ENCODE data around the gene CTXND1. TPM values are rescaled to one million over a fixed set of nuclear protein-coding genes. Genes with fewer than 3 reads are reported as not detected.

The CTXND1 gene
- total RNA-seq, 1 experiment from 2014 or later = not detected

DNA sequence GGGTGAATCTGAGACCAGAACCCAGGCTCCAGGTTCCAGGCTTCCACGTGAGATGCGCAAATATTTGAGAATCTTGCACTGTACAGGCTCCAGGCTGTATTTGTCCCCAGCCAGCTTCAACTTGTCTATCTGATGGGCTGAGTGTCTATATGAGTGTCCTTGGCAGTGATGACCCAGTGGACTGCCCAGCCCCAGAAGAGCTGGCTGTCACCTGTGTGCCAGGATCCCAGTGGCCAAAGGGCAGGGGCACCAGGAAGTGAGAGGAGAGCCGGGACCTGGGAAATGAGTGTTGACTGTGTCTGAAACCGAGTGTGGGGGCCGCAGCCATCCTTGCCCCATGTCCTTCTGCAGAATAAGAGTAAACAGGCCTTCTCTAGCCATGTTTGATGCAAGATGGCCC, 88.8 kb downstream of the CTXND1 start:
- Histone ChIP-seq H3K23me2 (ENCODE audit: insufficient read length, low read depth, low read length, poor library complexity, severe bottlenecking) (no peaks in the 10 kb centered on the region), H3K4me1 (ENCODE audit: insufficient read depth, low read length) (no peaks in the 10 kb centered on the region), H4K20me1 (ENCODE audit: control insufficient read depth, insufficient read depth, insufficient read length) (no peaks in the 10 kb centered on the region), H2BK20ac (ENCODE audit: low read depth, low read length, poor library complexity, severe bottlenecking) (no peak overlapping the region), H3K79me2 (ENCODE audit: insufficient read depth, low read length) (no peaks in the 10 kb centered on the region; the same call in 1 of the 2 replicates), H4K91ac (ENCODE audit: insufficient read length, low read depth, low read length) (no peak overlapping the region), H3K4me2 (ENCODE audit: insufficient read depth, insufficient read length, low read length) (no peak overlapping the region), H3K18ac (ENCODE audit: insufficient read length, low read depth, low read length) (no peak overlapping the region), H3K14ac (ENCODE audit: insufficient read depth, low read length) (no peak overlapping the region), H3T11ph (ENCODE audit: low read length) (no peak overlapping the region), H3K79me1 (ENCODE audit: insufficient read depth, low read depth, low read length, poor library complexity, severe bottlenecking) (no peaks in the 10 kb centered on the region), H2AK5ac (ENCODE audit: insufficient read length, low read length) (no peak overlapping the region), H3K27ac (ENCODE audit: insufficient read length, low read depth, low read length) (no peak overlapping the region), H4K5ac (ENCODE audit: insufficient read length, low read depth, low read length) (no peak overlapping the region), H4K8ac (replicated peaks; ENCODE audit: insufficient read length, low read depth, low read length) (no peak overlapping the region), H2BK5ac (ENCODE audit: insufficient read length, low read length) (no peak overlapping the region), H3K56ac (ENCODE audit: insufficient read length, low read depth, low read length) (no peak overlapping the region), H3K9ac (ENCODE audit: extremely low read depth, insufficient read length, low read length) (no peak overlapping the region), H3K23ac (ENCODE audit: insufficient read length, low read depth, low read length) (no peak overlapping the region), H2AFZ (ENCODE audit: low read length) (no peak overlapping the region), H2BK12ac (ENCODE audit: insufficient read length, low read depth, low read length) (no peak overlapping the region), H3K9me3 (ENCODE audit: control insufficient read depth, low read depth, low read length) (no peaks in the 10 kb centered on the region), H3K4ac (ENCODE audit: low read depth, low read length) (no peak overlapping the region), H2BK15ac (ENCODE audit: low read depth, low read length) (no peak overlapping the region), H3K27me3 (ENCODE audit: insufficient read depth, low read length) (no peaks in the 10 kb centered on the region), H2BK120ac (ENCODE audit: low read depth, low read length, poor library complexity, severe bottlenecking) (no peak overlapping the region)
- WGBS (ENCODE audit: extremely low coverage, insufficient read length, low lambda C conversion rate) = no CpG with 5 or more reads among the region's 5 CpGs
- TF ChIP-seq, protein P1, sequence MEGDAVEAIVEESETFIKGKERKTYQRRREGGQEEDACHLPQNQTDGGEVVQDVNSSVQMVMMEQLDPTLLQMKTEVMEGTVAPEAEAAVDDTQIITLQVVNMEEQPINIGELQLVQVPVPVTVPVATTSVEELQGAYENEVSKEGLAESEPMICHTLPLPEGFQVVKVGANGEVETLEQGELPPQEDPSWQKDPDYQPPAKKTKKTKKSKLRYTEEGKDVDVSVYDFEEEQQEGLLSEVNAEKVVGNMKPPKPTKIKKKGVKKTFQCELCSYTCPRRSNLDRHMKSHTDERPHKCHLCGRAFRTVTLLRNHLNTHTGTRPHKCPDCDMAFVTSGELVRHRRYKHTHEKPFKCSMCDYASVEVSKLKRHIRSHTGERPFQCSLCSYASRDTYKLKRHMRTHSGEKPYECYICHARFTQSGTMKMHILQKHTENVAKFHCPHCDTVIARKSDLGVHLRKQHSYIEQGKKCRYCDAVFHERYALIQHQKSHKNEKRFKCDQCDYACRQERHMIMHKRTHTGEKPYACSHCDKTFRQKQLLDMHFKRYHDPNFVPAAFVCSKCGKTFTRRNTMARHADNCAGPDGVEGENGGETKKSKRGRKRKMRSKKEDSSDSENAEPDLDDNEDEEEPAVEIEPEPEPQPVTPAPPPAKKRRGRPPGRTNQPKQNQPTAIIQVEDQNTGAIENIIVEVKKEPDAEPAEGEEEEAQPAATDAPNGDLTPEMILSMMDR (conservative IDR thresholded peaks at IDR 0.05) = no peak
- no peaks in the 10 kb centered on the region for H3K27me3 Mint-ChIP-seq (ENCODE audit: low read depth)
- no peak for DNase-seq
- 0 out of 4 replicates have a peak, but pooled peaks cover 0 to 2% of the 10 kb centered on the region in 2 experiments for H3K4me1 Mint-ChIP-seq
- H3K27ac Mint-ChIP-seq = no peak overlapping the region
- H3K36me3 Mint-ChIP-seq (ENCODE audit: insufficient read depth in 1 of 3, low read depth in 3 of 3) = peaks cover 13 to 43% (median 19%) of the 10 kb centered on the region in 3 experiments
- H3K9me3 Mint-ChIP-seq = no peaks in the 10 kb centered on the region
- no peak overlapping the region for H3K4me3 Mint-ChIP-seq
